Thymus (tissue), 11 donors: ENCODE data around the gene NR0B2. TPM values are rescaled to one million over a fixed set of nuclear protein-coding genes. Genes with fewer than 3 reads are reported as not detected.
"Not testable (repeated sequence)": the region's sequence is repeated elsewhere in the genome, so short reads cannot be mapped to it uniquely, and the experiment has no call there.

Experiments
- DNase-seq, 9 donors: peaks; one replicate each; pipeline ENCODE4 v3.0.0-alpha.2; 2013; ENCODE audit warnings: low spot score in 9 of 9, low read depth in 6 of 9, missing footprints in 1 of 9
- H3K27ac ChIP-seq, 2 donors: one replicate each; pipeline ENCODE4 v1.5.1; 2013; ENCODE audit warnings: control low read depth in 1 of 2, low read depth in 1 of 2, low read length in 1 of 2, mild to moderate bottlenecking in 1 of 2, moderate library complexity in 1 of 2
- H3K27me3 ChIP-seq, 2 donors: one replicate each; pipeline ENCODE4 v1.5.1; 2013; ENCODE audit warnings: low read length in 1 of 2; ENCODE audit not compliant: control insufficient read depth in 2 of 2, insufficient read depth in 1 of 2
- H3K36me3 ChIP-seq, 2 donors: one replicate each; pipeline ENCODE4 v1.5.1; 2013; ENCODE audit warnings: low read length in 1 of 2, mild to moderate bottlenecking in 1 of 2, moderate library complexity in 1 of 2; ENCODE audit not compliant: control insufficient read depth in 2 of 2, insufficient read depth in 2 of 2
- H3K4me1 ChIP-seq, 2 donors: one replicate each; pipeline ENCODE4 v1.5.1; 2013; ENCODE audit warnings: low read length in 2 of 2; ENCODE audit not compliant: control insufficient read depth in 2 of 2, insufficient read depth in 2 of 2
- H3K4me3 ChIP-seq, 2 donors: one replicate each; pipeline ENCODE4 v1.5.1; 2013; ENCODE audit warnings: low read length in 2 of 2, control low read depth in 1 of 2, mild to moderate bottlenecking in 1 of 2
- H3K9me3 ChIP-seq, 2 donors: one replicate each; pipeline ENCODE4 v1.5.1; 2013; ENCODE audit warnings: low read length in 1 of 2, mild to moderate bottlenecking in 1 of 2; ENCODE audit not compliant: control insufficient read depth in 2 of 2, insufficient read depth in 1 of 2
- WGBS: extraction: QIAGEN DNeasy Blood & Tissue Kit; methylation state at CpG from one replicate; pipeline ENCODE4 v1.1.7; 2013; 5-methylcytosine and 5-hydroxymethylcytosine counted together
- polyA plus RNA-seq: library from polyadenylated mRNA; stranded (reverse); fragments of 200-250 nt; gene quantifications from one replicate; pipeline ENCODE4 v1.2.3, GENCODE V29; 2013
- total RNA-seq: library from RNA; stranded (reverse); fragments of 120-200 nt; gene quantifications from one replicate; pipeline ENCODE4 v1.2.4, GENCODE V29; 2013
- donor health status: healthy.

NR0B2 gene
- total and polyA plus RNA-seq, 2 donors = 0.18 to 0.19 TPM

GRCh38 chr1:26887125-26887524, 26.6 kb downstream of the NR0B2 start:
- Histone ChIP-seq H3K4me3 (no peak overlapping the region), H3K36me3 (peaks cover 37 to 57% of the 10 kb centered on the region in 2 donors), H3K27me3 (no peaks in the 10 kb centered on the region), H3K27ac (no peak overlapping the region), H3K4me1 (peaks cover 6 to 16% of the 10 kb centered on the region in 2 donors), H3K9me3 (no peaks in the 10 kb centered on the region)
- 96% methylated on average over 1 of the region's 1 CpG for WGBS
- peak in 1 of 9 donors; percentile 37 for DNase-seq

- no peaks in the 10 kb centered on the region for H3K4me1 ChIP-seq
- no peaks in the 10 kb centered on the region for H3K9me3 ChIP-seq
- 98% methylated on average over 5 of the region's 5 CpGs for WGBS
- H3K27ac ChIP-seq = no peak overlapping the region
- peaks cover 68 to 81% of the 10 kb centered on the region in 2 donors for H3K36me3 ChIP-seq
- DNase-seq = no peak
- H3K27me3 ChIP-seq = no peaks in the 10 kb centered on the region
- no peak overlapping the region for H3K4me3 ChIP-seq
These were observed 30.9 kb downstream of the NR0B2 start for GRCh38 chr1:26882696-26883463.

GRCh38 chr1:26881611-26882010, 32.2 kb downstream of the NR0B2 start:
- H3K4me3 ChIP-seq, DNase-seq, H3K9me3 ChIP-seq, H3K27me3 ChIP-seq, H3K4me1 ChIP-seq, H3K27ac ChIP-seq: not testable (repeated sequence)
- WGBS = 97% methylated on average over 6 of the region's 6 CpGs
- peaks cover 77 to 89% of the 10 kb centered on the region in 2 donors for H3K36me3 ChIP-seq

- H3K9me3 ChIP-seq = no peaks in the 10 kb centered on the region
- H3K27ac ChIP-seq = no peak overlapping the region
- no peak for DNase-seq
- H3K4me1 ChIP-seq = no peaks in the 10 kb centered on the region
- H3K27me3 ChIP-seq = no peaks in the 10 kb centered on the region
- peaks cover 69 to 79% of the 10 kb centered on the region in 2 donors for H3K36me3 ChIP-seq
- no peak overlapping the region for H3K4me3 ChIP-seq
- 99% methylated on average over 4 of the region's 4 CpGs for WGBS
These were observed 34.0 kb downstream of the NR0B2 start for GRCh38 chr1:26879793-26880192.

GRCh38 chr1:26877326-26877725, 36.4 kb downstream of the NR0B2 start:
- no peak overlapping the region for H3K27ac ChIP-seq
- no peaks in the 10 kb centered on the region for H3K4me1 ChIP-seq
- 94% methylated on average over 2 of the region's 2 CpGs for WGBS
- DNase-seq = no peak
- no peak overlapping the region for H3K4me3 ChIP-seq
- H3K9me3 ChIP-seq = no peaks in the 10 kb centered on the region
- no peaks in the 10 kb centered on the region for H3K27me3 ChIP-seq
- H3K36me3 ChIP-seq = peaks cover 45 to 57% of the 10 kb centered on the region in 2 donors

GRCh38 chr1:26874896-26875295, 38.9 kb downstream of the NR0B2 start:
- no peak for DNase-seq
- H3K4me1 ChIP-seq = no peaks in the 10 kb centered on the region
- H3K36me3 ChIP-seq = peaks cover 28 to 38% of the 10 kb centered on the region in 2 donors
- no peak overlapping the region for H3K27ac ChIP-seq
- H3K27me3 ChIP-seq = no peaks in the 10 kb centered on the region
- WGBS = 97% methylated on average over 4 of the region's 4 CpGs
- H3K4me3 ChIP-seq = no peak overlapping the region
- H3K9me3 ChIP-seq = no peaks in the 10 kb centered on the region

GRCh38 chr1:26873097-26873496, 40.7 kb downstream of the NR0B2 start:
- H3K4me3 ChIP-seq, H3K27ac ChIP-seq, H3K4me1 ChIP-seq, H3K9me3 ChIP-seq, DNase-seq, H3K27me3 ChIP-seq: not testable (repeated sequence)
- 95% methylated on average over 2 of the region's 2 CpGs for WGBS
- H3K36me3 ChIP-seq = peaks cover 12 to 20% of the 10 kb centered on the region in 2 donors

GRCh38 chr1:26864610-26865480, 48.9 kb downstream of the NR0B2 start:
- Histone ChIP-seq H3K27me3 (peaks cover 0 to 9% of the 10 kb centered on the region in 2 donors), H3K4me3 (peak overlapping the region; percentile 74 to 75), H3K27ac (peak overlapping the region; percentile 90 to 92), H3K36me3 (no peaks in the 10 kb centered on the region), H3K4me1 (peaks cover 3 to 28% of the 10 kb centered on the region in 2 donors), H3K9me3 (no peaks in the 10 kb centered on the region)
- under 1% methylated on average over 75 of the region's 75 CpGs for WGBS
- DNase-seq = peak; percentile 76 to 96 (median 91)

- peak overlapping the region in 1 of 2 donors; percentile 88 for H3K27ac ChIP-seq
- DNase-seq = no peak
- peaks cover 0 to 9% of the 10 kb centered on the region in 2 donors for H3K27me3 ChIP-seq
- H3K4me3 ChIP-seq = peak overlapping the region; percentile 74 to 75
- no peaks in the 10 kb centered on the region for H3K9me3 ChIP-seq
- H3K36me3 ChIP-seq = no peaks in the 10 kb centered on the region
- peaks cover 3 to 28% of the 10 kb centered on the region in 2 donors for H3K4me1 ChIP-seq
- 64% methylated on average over 20 of the region's 20 CpGs for WGBS
These were observed 50.1 kb downstream of the NR0B2 start for GRCh38 chr1:26863685-26864077.
